OCI-LY7 (cell line): Measurements from ENCODE around the gene SEMA6C. TPM values are rescaled to one million over a fixed set of nuclear protein-coding genes. Genes with fewer than 3 reads are reported as not detected.

Source experiments
- BruUV-seq: library from RNA; stranded (reverse); fragments of 400-500 nt; replicated peaks from 2 replicates; lab custom pipeline; 2021; lab: Mats Ljungman, UMichigan
- CTCF ChIA-PET: fragments of 300-600 bp; sonication (Branson Sonifier 250); formaldehyde crosslinking; loops from one replicate; lab custom pipeline; 2022; ENCODE audit warnings: antibody characterized with exemption; ENCODE audit not compliant: unreplicated experiment; lab: Charles Lee
- POLR2A ChIA-PET: fragments of 300-600 bp; sonication (Branson Sonifier 250); formaldehyde crosslinking; loops from one replicate; lab custom pipeline; 2022; ENCODE audit warnings: antibody characterized with exemption; lab: Charles Lee
- DNase-seq: peaks from one replicate; pipeline ENCODE4 v3.0.0-alpha.2; 2015; ENCODE audit warnings: low spot score
- H2AFZ ChIP-seq: fragments of 200-600 bp; sonication (generic), shearing (Covaris generic); 2 replicates; pipeline ENCODE4 v1.6.1; 2014; ENCODE audit warnings: mild to moderate bottlenecking, antibody characterized with exemption, low read length, moderate library complexity
- H3K27ac ChIP-seq: fragments of 200-600 bp; sonication (generic); 2 replicates; pipeline ENCODE4 v1.5.1; 2014; ENCODE audit warnings: mixed run types, low read depth, mild to moderate bottlenecking, moderate library complexity, low read length, inconsistent platforms; ENCODE audit not compliant: poor library complexity, severe bottlenecking
- H3K36me3 ChIP-seq: fragments of 200-600 bp; sonication (generic); 2 replicates; pipeline ENCODE4 v1.6.1; 2014; ENCODE audit warnings: mild to moderate bottlenecking, antibody characterized with exemption, low read length, moderate library complexity, mixed read lengths; ENCODE audit not compliant: insufficient read depth
- H3K4me1 ChIP-seq: fragments of 200-600 bp; sonication (generic); 2 replicates; pipeline ENCODE4 v1.5.1; 2014; ENCODE audit warnings: mild to moderate bottlenecking, low read length; ENCODE audit not compliant: insufficient read depth, poor library complexity, severe bottlenecking
- H3K4me2 ChIP-seq: fragments of 200-600 bp; sonication (generic); 2 replicates; pipeline ENCODE4 v1.6.1; 2014; ENCODE audit warnings: mild to moderate bottlenecking, low read length
- H3K4me3 ChIP-seq: fragments of 200-600 bp; sonication (generic); 2 replicates; pipeline ENCODE4 v1.5.1; 2014; ENCODE audit warnings: mild to moderate bottlenecking, low read depth, low read length; ENCODE audit not compliant: poor library complexity, severe bottlenecking
- H3K79me2 ChIP-seq: fragments of 200-600 bp; sonication (generic); 2 replicates; pipeline ENCODE4 v1.6.1; 2016; ENCODE audit warnings: low read depth, mild to moderate bottlenecking, low read length, moderate library complexity, mixed read lengths; ENCODE audit not compliant: insufficient read depth
- H3K9me2 ChIP-seq: fragments of 200-600 bp; sonication (generic); 2 replicates; pipeline ENCODE4 v1.6.1; 2016; ENCODE audit warnings: mild to moderate bottlenecking, low read length, mixed read lengths; ENCODE audit not compliant: insufficient read depth
- H3K9me3 ChIP-seq: fragments of 200-600 bp; sonication (generic); 2 replicates; pipeline ENCODE4 v1.6.1; 2014; ENCODE audit warnings: mild to moderate bottlenecking, mixed run types, low read length, mixed read lengths
- H4K20me1 ChIP-seq: fragments of 200-600 bp; sonication (generic); 2 replicates; pipeline ENCODE4 v1.6.1; 2014; ENCODE audit warnings: mild to moderate bottlenecking, antibody characterized with exemption, low read length, moderate library complexity, mixed read lengths; ENCODE audit not compliant: insufficient read depth
- EZH2phosphoT487 ChIP-seq: fragments of 200-600 bp; sonication (generic); IDR thresholded peaks from 2 replicates; pipeline ENCODE4 v1.6.1; 2018; ENCODE audit warnings: low read depth, borderline replicate concordance, mild to moderate bottlenecking, mixed run types, antibody characterized with exemption, low read length, moderate library complexity, mixed read lengths
- intact Hi-C: fragments of 100-400 bp; cut with micrococcal nuclease; formaldehyde crosslinking; loops from one replicate; pipeline ENCODE4 v1.10.0; 2022; ENCODE audit not compliant: unreplicated experiment
- total RNA-seq, 2 experiments: library from RNA; depleted of rRNA in 1 of 2; stranded (reverse); fragments of >200 nt in 1 of 2; shearing (Covaris generic) in 1 of 2; gene quantifications; 2 replicates each; pipeline ENCODE4 v1.2.3, GENCODE V29; 2014 to 2022
- TF ChIP-seq, protein P1 (sequence below): fragments of 200-600 bp; sonication (generic); conservative IDR thresholded peaks from 2 replicates; pipeline ENCODE4 v1.5.1; 2014; ENCODE audit warnings: mild to moderate bottlenecking, antibody characterized with exemption, low read length, moderate library complexity, mixed read lengths

SEMA6C gene
- total RNA-seq, 2 experiments from 2014 or later = 1.1 to 1.9 TPM

DNA sequence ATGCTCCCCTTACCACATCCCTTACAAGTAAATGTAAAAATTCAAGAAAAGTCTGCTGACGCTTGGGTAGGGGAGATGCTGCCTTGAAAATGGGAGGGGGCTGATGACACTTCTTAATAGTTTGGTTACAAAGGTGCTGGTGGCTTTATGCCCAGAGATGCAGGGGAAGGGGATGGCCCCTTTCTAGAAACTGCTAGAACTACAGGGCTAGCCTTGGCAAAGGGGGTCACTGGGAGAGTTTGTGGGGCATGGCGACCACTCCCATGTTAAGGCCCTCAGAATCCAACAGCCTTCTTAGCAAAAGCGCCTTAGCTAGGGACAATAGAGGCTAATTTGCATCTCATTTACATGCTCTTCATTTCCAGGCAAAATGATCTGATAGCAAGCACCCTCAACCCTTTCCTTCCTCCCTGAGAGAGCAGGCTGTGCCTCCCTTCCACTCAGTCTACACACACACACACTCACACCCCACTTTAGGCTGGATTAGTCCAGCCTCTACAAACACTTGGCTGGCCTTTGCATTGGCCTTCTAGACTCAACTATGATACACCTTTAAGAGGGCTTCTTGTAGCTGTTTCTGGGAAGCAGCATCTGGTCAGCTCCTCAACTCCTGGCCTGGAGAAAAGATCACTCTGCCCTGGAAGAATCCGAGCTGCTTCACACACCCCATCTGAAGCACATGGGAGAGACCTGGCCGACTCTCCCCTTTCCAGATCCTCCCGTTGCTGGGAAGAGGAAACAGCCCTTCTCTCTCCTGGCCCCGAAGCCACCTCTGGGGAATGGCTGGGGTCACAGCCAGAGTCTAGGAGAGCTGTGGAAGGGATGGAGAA lies 1.7 kb downstream of the SEMA6C start:
- no peak overlapping the region for H3K27ac ChIP-seq
- peaks cover 37% of the 10 kb centered on the region for H3K4me1 ChIP-seq
- H3K4me3 ChIP-seq = no peak overlapping the region
- peak overlapping the region; percentile 17; the same call in 1 of the 2 replicates for H3K4me2 ChIP-seq
- no peaks in the 10 kb centered on the region for H3K9me2 ChIP-seq
- DNase-seq = no peak
- no TSS peak for BruUV-seq
- no peaks in the 10 kb centered on the region for H3K36me3 ChIP-seq
- POLR2A ChIA-PET = no interaction called here
- TF ChIP-seq EZH2phosphoT487 = no peak
- TF ChIP-seq, protein P1, sequence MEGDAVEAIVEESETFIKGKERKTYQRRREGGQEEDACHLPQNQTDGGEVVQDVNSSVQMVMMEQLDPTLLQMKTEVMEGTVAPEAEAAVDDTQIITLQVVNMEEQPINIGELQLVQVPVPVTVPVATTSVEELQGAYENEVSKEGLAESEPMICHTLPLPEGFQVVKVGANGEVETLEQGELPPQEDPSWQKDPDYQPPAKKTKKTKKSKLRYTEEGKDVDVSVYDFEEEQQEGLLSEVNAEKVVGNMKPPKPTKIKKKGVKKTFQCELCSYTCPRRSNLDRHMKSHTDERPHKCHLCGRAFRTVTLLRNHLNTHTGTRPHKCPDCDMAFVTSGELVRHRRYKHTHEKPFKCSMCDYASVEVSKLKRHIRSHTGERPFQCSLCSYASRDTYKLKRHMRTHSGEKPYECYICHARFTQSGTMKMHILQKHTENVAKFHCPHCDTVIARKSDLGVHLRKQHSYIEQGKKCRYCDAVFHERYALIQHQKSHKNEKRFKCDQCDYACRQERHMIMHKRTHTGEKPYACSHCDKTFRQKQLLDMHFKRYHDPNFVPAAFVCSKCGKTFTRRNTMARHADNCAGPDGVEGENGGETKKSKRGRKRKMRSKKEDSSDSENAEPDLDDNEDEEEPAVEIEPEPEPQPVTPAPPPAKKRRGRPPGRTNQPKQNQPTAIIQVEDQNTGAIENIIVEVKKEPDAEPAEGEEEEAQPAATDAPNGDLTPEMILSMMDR = no peak
- intact Hi-C loops = no loop called here
- peak overlapping the region; percentile 43 for H2AFZ ChIP-seq
- no peaks in the 10 kb centered on the region for H3K9me3 ChIP-seq
- H4K20me1 ChIP-seq = no peaks in the 10 kb centered on the region
- H3K79me2 ChIP-seq = no peaks in the 10 kb centered on the region
- CTCF ChIA-PET = no interaction called here

DNA sequence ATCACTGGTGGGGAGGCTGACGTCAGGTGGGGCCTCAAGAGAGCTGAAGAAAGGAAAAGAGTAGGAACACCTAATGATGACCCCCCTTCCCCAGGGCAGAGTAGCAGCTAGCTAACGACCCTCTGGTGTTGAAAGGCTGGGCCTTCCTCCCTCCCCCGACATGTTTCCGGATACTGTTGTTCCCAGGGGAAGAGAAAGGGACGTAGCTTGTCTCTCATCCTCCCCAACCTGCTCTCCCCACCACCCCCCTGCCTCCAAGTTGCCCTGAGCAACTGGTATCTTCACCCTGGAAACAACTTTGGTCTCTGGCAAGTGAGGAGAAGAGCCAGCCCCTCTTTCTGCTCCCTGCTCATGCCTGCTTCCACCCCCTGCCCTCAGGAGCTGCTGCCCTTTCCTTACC lies 2.4 kb downstream of the SEMA6C start:
- Histone ChIP-seq H2AFZ (peak overlapping the region; percentile 43), H3K79me2 (no peaks in the 10 kb centered on the region), H3K36me3 (no peaks in the 10 kb centered on the region), H3K9me3 (no peaks in the 10 kb centered on the region), H3K4me3 (no peak overlapping the region), H3K4me2 (peak overlapping the region; percentile 17), H3K9me2 (no peaks in the 10 kb centered on the region), H3K27ac (no peak overlapping the region), H4K20me1 (no peaks in the 10 kb centered on the region), H3K4me1 (peaks cover 37% of the 10 kb centered on the region)
- POLR2A ChIA-PET = no interaction called here
- no peak for DNase-seq
- BruUV-seq = no TSS peak
- intact Hi-C loops = no loop called here
- CTCF ChIA-PET = no interaction called here
- TF ChIP-seq, protein P1 = no peak

DNA sequence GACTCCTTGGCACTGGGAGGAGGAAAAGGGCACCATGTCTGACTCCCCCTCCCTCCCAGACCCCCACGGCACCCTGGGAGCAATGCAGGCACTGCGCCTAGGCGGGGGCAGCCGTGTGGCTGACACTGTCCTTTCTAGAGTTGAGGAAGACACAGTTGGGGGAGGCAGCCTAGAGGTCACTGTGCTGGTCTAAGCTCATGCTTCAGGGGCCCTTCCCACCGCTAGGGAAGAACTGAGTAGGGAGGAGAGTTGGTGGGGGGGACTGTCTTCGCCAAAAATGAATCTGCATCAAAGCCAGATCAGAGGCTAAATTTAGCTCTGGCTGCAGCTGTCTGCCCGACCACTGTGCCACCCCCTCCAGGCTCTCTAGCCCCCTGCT lies 3.4 kb downstream of the SEMA6C start:
- no peak overlapping the region for H3K27ac ChIP-seq
- no peaks in the 10 kb centered on the region for H3K36me3 ChIP-seq
- no peak for TF ChIP-seq EZH2phosphoT487
- TF ChIP-seq, protein P1 = no peak
- peak overlapping the region; percentile 43; the same call in 1 of the 2 replicates for H2AFZ ChIP-seq
- no peaks in the 10 kb centered on the region for H4K20me1 ChIP-seq
- no peak for DNase-seq
- H3K4me1 ChIP-seq = peaks cover 37% of the 10 kb centered on the region
- H3K4me3 ChIP-seq = no peak overlapping the region
- ChIA-PET POLR2A (interaction anchor here (0.5 kb wide), 1 partner anchor 674 kb away, joined by 5 read pairs; no protein-coding TSS in a partner anchor), CTCF (no interaction called here)
- no TSS peak for BruUV-seq
- H3K4me2 ChIP-seq = peak overlapping the region; percentile 17
- intact Hi-C loops = no loop called here
- H3K79me2 ChIP-seq = no peaks in the 10 kb centered on the region
- H3K9me2 ChIP-seq = no peaks in the 10 kb centered on the region
- no peaks in the 10 kb centered on the region for H3K9me3 ChIP-seq
